GM12873 (cell line): ENCODE measurements around the gene MARCHF9.
A peak's percentile ranks its signal among the peaks of the same experiment; 100 is the strongest.

ENCODE experiments used
- CTCF ChIP-seq: IDR thresholded peaks from 2 replicates; pipeline ENCODE4 v1.5.1; 2012; ENCODE audit warnings: low read depth, mild to moderate bottlenecking, moderate library complexity, low read length, control low read depth; ENCODE audit not compliant: insufficient read depth; ENCODE audit errors: missing control alignments

MARCHF9 gene

GRCh38 chr12:57764662-57765002, 9.7 kb downstream of the MARCHF9 start:
- no peak for TF ChIP-seq CTCF

DNA sequence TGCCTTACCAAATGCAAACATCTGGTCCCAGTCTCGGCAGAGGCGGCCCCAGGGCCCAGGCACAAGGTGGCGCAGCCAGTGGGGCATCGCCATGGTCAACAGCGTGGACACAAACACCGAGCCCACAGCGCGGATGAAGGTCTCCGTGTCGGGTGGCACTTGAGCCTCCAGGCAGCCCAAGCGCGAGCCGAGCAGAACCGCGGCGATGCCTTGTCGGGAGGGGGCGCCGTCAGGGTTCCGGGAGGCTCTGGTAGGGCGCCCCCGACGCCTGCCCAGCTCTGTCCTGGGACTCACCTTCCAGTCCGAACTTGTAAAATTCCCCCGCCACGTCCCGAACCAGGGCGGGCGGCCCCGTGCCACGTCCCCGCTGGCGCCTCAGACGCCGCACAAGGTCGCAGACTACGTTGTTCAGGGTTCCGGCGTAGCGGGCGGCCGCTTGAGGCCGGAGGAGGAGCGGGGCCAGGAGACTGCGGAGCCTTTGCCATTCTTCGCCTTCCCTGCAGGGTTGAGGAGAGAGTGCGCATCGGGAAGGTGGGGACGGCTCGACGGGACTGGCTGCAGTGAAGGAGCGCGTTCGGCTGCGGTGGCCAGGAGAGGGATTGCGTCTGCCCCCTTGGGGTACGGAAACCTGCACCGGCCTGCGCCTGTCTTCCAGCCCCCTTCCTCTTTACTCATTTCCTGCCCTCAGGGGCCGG, 10.2 kb downstream of the MARCHF9 start:
- peak; percentile 50 for TF ChIP-seq CTCF

DNA sequence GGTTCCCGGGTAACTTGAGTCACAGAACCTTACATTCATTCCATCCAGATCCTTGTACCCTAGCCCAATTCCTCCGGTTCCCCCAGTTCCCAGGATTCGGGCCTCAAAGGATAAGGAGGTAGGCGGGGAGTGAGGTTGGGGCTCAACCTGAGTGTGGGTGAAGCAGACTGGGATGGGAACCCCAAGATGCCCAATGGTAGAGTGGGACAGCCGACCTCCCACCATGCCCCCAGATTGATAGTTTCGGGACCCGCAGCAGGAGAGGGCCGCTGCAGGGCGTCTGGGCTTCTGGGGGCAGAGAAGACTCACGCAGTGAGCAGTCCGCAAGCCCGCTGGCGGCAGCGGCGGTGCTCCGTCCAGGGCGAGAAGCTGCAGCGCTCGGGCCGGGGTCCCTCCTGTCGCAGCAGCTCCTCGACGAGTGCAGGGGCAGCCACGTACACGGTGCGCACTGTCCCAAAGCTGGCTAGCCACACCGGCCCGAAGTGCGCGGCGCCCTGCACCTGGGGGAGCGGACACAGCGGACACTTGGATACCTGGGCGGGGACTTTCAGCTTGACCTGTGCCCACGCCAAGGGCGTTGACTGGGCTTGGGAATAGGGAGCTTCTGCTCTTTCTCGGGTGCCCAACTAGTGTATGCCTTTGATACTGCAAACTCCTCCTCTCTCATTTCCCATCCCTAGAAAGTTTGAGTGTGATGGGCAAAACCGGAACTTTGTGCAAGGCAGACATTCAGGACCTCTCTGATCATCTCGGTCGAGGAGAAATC, 11.0 kb downstream of the MARCHF9 start:
- no peak for TF ChIP-seq CTCF

DNA sequence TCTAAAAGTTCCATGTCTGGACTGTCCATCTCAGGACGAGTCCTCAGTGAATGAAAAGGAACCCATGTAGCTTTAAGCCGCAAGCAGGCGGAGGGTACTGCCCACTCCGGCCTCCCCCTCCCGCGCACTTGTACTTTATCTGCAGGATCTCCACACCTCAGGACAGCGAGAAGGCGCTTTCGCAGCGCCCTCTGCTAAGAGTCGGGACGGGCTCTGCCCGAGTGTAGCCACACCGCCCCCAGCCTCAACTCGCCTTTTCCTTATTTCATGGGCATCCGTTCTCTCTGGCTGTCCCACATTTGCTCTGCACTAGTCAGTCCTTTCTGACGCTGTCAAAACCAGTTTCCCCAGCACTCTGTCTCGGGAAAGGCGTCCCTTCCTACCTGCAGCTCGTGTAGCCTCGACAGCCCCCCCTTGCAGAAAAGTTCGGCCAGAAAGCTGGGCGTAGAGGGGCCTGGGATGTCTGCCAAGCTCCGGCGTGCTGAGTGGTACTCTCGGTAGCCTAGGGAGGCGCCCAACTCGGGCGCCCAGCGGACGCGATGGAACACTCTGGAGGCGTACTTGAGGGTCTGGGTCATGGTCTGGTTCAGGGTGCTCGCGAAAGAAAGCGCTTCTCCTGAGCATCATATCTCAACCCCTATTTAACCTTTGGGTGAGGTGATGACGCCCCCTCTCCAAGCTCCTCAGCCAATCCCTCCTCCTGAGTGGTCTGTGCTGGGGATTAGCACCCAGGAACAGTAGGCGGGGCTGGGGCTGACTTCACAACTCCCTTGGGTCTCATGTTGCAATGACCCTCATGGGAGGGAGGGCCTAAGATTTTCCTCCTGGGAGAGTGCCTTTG, 11.8 kb downstream of the MARCHF9 start, which contains the start of gene CYP27B1:
CYP27B1 (minus strand) TSS at position 615 of the 841 bp plus-strand sequence; CDS start at position 578, 37 bp downstream.
- TF ChIP-seq CTCF, result no peak

DNA sequence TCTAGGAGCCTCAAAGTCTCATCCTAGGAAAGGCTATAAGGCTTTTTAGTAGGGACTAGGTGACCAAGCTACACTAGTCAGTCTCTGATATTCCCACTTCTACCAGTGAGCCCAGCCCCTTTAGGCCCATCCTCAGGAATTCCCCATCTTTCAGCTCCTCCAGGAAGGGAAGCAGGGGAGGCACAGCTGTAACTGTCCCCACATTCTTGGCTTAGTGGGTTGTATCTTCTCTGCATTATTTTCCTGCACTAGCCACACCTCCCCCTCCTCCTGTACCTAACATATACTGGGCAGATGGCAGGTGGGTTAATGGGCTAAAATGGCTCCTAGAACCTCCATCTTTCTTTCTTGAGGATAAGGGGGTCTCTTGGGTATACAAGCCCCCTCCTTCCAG, 12.4 kb downstream of the MARCHF9 start:
- no peak for TF ChIP-seq CTCF

DNA sequence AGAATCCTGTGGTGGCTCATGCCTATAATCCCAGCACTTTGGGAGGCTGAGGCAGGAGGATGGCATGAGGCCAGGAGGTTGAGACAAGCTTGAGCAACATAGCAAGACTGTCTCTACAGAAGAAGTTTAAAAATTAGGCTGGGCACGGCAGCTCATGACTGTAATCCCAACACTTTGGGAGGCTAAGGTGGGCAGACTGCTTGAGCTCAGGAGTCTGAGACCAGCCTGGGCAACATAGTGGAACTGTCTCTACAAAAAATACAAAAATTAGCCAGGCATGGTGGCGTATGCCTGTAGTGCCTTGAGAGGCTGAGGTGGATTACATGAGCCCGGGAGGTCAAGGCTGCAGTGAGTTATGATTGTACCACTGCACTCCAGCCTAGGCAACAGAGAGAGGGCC, 13.0 kb downstream of the MARCHF9 start:
- TF ChIP-seq CTCF, result no peak

DNA sequence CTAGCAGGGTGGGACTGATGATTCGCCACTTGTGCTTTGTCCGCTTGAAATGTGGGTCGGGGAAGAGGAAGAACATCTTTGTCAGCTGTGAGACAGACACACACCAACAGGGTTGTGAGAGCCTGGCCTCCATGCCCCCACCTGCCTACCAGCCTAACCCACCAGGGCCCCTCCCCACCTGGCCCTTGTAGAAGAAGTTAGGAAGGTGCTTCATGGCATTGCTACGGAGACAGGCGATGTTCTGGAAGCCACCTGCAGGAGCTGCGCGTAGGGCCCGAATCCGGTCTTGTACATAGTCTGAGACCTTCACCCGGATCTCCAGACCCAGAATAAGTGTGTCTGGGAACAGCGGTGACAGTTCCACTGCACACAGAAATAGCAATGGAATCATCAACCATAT, 14.7 kb downstream of the MARCHF9 start:
- TF ChIP-seq CTCF, result no peak
